Measurements from ENCODE around the gene RPS8. TPM values are rescaled to one million over a fixed set of nuclear protein-coding genes. Genes with fewer than 3 reads are reported as not detected.

RPS8 gene
- total RNA-seq, 1 donor from 2014 or later: 3,387 TPM

- peak; percentile 89 for DNase-seq (ENCODE audit: low read depth)
- H3K27me3 ChIP-seq (ENCODE audit: control insufficient read depth, insufficient read depth, low read length): no peaks in the 10 kb centered on the region
- no peak for FAIRE-seq
- peak within 1 kb of the TSS; percentile 85 for H3K4me3 ChIP-seq (ENCODE audit: low read depth, low read length)
- TF ChIP-seq, protein P1, sequence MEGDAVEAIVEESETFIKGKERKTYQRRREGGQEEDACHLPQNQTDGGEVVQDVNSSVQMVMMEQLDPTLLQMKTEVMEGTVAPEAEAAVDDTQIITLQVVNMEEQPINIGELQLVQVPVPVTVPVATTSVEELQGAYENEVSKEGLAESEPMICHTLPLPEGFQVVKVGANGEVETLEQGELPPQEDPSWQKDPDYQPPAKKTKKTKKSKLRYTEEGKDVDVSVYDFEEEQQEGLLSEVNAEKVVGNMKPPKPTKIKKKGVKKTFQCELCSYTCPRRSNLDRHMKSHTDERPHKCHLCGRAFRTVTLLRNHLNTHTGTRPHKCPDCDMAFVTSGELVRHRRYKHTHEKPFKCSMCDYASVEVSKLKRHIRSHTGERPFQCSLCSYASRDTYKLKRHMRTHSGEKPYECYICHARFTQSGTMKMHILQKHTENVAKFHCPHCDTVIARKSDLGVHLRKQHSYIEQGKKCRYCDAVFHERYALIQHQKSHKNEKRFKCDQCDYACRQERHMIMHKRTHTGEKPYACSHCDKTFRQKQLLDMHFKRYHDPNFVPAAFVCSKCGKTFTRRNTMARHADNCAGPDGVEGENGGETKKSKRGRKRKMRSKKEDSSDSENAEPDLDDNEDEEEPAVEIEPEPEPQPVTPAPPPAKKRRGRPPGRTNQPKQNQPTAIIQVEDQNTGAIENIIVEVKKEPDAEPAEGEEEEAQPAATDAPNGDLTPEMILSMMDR (IDR thresholded peaks at IDR 0.05; ENCODE audit: insufficient read depth, low read length, severe bottlenecking): peak; percentile 94
- H3K36me3 ChIP-seq (ENCODE audit: control insufficient read depth, insufficient read depth, low read length): peaks cover 23% of the 10 kb centered on the region
Measured at GRCh38 chr1:44799770-44800584, 24.6 kb downstream of the RPS8 start, which contains the start of gene PLK3. Gene PLK3, plus strand, starts transcription at chr1:44800377. Its CDS starts 87 bp downstream, at chr1:44800464.

GRCh38 chr1:44801491-44802305 lies 26.4 kb downstream of the RPS8 start:
- FAIRE-seq (peak; percentile 80), DNase-seq (ENCODE audit: low read depth) (peak; percentile 49)
- peaks cover 33% of the 10 kb centered on the region for H3K36me3 ChIP-seq (ENCODE audit: control insufficient read depth, insufficient read depth, low read length)
- no peaks in the 10 kb centered on the region for H3K27me3 ChIP-seq (ENCODE audit: control insufficient read depth, insufficient read depth, low read length)
- H3K4me3 ChIP-seq (ENCODE audit: low read depth, low read length): peak overlapping the region; percentile 85
- TF ChIP-seq, protein P1 (IDR thresholded peaks at IDR 0.05; ENCODE audit: insufficient read depth, low read length, severe bottlenecking): no peak

GRCh38 chr1:44802306-44803061 lies 27.1 kb downstream of the RPS8 start:
- FAIRE-seq (no peak), DNase-seq (ENCODE audit: low read depth) (no peak)
- Histone ChIP-seq H3K27me3 (ENCODE audit: control insufficient read depth, insufficient read depth, low read length) (no peaks in the 10 kb centered on the region), H3K36me3 (ENCODE audit: control insufficient read depth, insufficient read depth, low read length) (peaks cover 33% of the 10 kb centered on the region), H3K4me3 (ENCODE audit: low read depth, low read length) (peak overlapping the region; percentile 85)
- TF ChIP-seq, protein P1 (IDR thresholded peaks at IDR 0.05; ENCODE audit: insufficient read depth, low read length, severe bottlenecking): no peak

DNA sequence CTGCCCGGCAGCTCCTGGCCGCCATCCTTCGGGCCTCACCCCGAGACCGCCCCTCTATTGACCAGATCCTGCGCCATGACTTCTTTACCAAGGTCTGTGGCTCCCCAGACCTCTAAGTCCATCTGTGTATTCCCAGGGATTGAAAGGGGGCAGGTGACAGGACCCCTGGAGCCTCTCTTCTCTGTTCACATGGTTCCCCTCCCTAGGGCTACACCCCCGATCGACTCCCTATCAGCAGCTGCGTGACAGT lies 27.6 kb downstream of the RPS8 start:
- peaks cover 33% of the 10 kb centered on the region for H3K36me3 ChIP-seq (ENCODE audit: control insufficient read depth, insufficient read depth, low read length)
- FAIRE-seq: no peak
- no peak for DNase-seq (ENCODE audit: low read depth)
- H3K4me3 ChIP-seq (ENCODE audit: low read depth, low read length): no peak overlapping the region
- no peaks in the 10 kb centered on the region for H3K27me3 ChIP-seq (ENCODE audit: control insufficient read depth, insufficient read depth, low read length)
- TF ChIP-seq, protein P1 (IDR thresholded peaks at IDR 0.05; ENCODE audit: insufficient read depth, low read length, severe bottlenecking): no peak

DNA sequence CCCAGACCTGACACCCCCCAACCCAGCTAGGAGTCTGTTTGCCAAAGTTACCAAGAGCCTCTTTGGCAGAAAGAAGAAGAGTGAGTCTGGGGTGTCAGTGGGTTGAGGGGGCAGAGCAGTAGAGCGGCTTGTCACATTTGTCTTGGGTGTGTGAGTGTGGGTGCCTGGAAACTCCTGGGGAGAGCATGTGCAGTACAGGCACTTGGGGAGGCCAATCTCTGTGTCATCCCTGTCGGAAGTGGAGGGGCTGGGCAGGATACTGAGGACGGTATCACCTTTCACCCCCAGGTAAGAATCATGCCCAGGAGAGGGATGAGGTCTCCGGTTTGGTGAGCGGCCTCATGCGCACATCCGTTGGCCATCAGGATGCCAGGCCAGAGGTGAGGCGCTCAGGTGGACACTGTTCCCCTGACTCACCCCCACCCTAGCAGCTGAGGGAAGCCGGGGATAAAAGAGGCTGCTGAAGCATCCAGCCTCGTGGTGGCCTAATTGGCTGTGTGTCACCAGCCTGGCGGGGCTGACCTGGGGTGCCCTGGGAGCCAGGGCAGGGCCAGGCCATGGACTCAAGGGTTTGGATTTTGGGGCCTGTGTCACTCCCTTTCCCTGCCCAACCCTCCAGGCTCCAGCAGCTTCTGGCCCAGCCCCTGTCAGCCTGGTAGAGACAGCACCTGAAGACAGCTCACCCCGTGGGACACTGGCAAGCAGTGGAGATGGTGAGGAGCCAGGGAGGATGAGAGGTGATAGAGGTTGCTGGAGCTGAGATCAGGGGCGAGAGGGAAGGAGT lies 28.2 kb downstream of the RPS8 start:
- FAIRE-seq: no peak
- peaks cover 33% of the 10 kb centered on the region for H3K36me3 ChIP-seq (ENCODE audit: control insufficient read depth, insufficient read depth, low read length)
- H3K4me3 ChIP-seq (ENCODE audit: low read depth, low read length): no peak overlapping the region
- no peak for DNase-seq (ENCODE audit: low read depth)
- H3K27me3 ChIP-seq (ENCODE audit: control insufficient read depth, insufficient read depth, low read length): no peaks in the 10 kb centered on the region
- TF ChIP-seq, protein P1 (IDR thresholded peaks at IDR 0.05; ENCODE audit: insufficient read depth, low read length, severe bottlenecking): no peak

Data from bronchial epithelial cell (primary cell).